ENCODE measurements around the gene MICALL2. TPM values are rescaled to one million over a fixed set of nuclear protein-coding genes. Genes with fewer than 3 reads are reported as not detected.
A peak's percentile ranks its signal among the peaks of the same experiment; 100 is the strongest.

The MICALL2 gene
- total RNA-seq = 100 to 1,000 TPM in 1 of 2 donors, 10 to 100 TPM in 1; 62.8 to 117 TPM

DNA sequence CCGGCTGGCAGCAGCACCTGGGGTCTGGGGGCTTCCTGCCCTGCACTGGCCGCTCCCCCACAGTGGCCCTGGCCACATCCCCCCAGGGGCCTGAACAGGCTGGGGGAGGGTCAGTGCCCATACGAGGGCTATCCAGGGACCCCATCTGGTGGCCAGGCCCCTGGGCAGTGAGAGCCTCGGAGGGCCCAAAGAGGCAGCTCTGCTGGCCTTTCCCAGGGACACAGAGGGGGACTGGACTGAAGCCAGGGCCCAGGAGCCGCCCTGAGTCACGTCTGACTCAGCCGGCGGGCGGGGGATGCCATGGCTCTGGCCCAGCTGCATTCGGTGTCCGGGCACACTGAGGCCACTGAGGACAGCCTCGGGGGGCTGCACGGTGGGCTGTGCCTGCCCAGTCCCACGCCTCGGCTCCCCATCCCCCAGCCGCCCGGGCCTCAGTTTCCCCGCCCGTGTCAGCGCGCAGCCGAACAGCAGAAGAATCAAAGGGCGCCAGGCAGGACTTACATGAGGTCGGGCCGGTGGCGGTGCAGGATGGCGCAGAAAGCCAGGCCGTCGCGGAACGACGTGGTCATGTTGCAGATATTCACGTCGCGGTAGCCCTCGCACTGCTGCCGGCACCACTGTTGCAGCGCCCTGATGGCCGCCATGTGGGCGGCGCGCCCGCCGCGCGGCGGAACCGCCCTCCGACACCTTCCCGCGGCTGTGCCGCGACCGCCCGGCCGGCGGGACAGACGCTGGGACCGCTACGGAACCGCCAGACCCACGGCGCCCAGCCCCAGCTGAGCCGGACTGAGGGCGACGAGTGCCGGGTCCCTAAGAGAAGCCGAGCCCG, at the start of gene MICALL2:
MICALL2 (minus strand) TSS at position 788 of the 829 bp plus-strand sequence; CDS start at position 644, 144 bp downstream.
- H3K4me3 ChIP-seq = peak within 1 kb of the TSS; percentile 60
- intact Hi-C loops (cut with DNase I) = no loop called here
- peak; percentile 80 for DNase-seq
- H3K27ac ChIP-seq = peak within 1 kb of the TSS; percentile 96
- peak within 1 kb of the TSS; percentile 89 to 91 for H3K9ac ChIP-seq (ENCODE audit: low read depth in 2 of 2, low read length in 2 of 2)
- H3K4me1 ChIP-seq = peaks cover 28% of the 10 kb centered on the region
- no peaks in the 10 kb centered on the region for H3K9me3 ChIP-seq
- no peaks in the 10 kb centered on the region for H3K36me3 ChIP-seq
- H3K27me3 ChIP-seq = no peaks in the 10 kb centered on the region
- TF ChIP-seq, protein P1, sequence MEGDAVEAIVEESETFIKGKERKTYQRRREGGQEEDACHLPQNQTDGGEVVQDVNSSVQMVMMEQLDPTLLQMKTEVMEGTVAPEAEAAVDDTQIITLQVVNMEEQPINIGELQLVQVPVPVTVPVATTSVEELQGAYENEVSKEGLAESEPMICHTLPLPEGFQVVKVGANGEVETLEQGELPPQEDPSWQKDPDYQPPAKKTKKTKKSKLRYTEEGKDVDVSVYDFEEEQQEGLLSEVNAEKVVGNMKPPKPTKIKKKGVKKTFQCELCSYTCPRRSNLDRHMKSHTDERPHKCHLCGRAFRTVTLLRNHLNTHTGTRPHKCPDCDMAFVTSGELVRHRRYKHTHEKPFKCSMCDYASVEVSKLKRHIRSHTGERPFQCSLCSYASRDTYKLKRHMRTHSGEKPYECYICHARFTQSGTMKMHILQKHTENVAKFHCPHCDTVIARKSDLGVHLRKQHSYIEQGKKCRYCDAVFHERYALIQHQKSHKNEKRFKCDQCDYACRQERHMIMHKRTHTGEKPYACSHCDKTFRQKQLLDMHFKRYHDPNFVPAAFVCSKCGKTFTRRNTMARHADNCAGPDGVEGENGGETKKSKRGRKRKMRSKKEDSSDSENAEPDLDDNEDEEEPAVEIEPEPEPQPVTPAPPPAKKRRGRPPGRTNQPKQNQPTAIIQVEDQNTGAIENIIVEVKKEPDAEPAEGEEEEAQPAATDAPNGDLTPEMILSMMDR (IDR thresholded peaks at IDR 0.05) = no peak

DNA sequence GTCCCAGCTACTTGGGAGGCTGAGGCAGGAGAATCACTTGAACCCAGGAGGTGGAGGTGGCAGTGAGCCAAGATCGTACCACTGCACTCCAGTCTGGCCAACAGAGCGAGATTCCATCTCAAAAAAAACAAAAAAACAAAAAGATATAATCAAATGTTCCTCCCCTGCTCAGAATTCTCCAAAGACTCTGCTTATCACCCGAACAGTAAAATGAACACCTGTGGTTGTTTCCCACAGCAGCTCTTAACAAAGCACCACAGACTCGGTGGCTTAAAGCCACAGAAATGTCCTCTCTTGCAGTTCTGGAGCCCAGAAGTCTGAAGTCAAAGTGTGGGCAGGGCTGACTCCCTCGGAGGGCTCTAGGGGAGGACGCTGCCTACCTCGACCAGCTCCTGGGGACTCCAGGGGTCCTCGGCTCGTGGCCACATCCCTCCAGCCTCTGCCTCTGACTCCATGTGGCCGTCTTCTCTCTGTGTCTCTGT, 49.0 kb upstream of the MICALL2 start:
- Histone ChIP-seq H3K9ac (ENCODE audit: low read depth in 2 of 2, low read length in 2 of 2) (no peak overlapping the region), H3K27me3 (no peaks in the 10 kb centered on the region), H3K4me1 (peaks cover under 1% of the 10 kb centered on the region), H3K4me3 (no peak overlapping the region), H3K27ac (no peak overlapping the region), H3K36me3 (no peaks in the 10 kb centered on the region), H3K9me3 (no peaks in the 10 kb centered on the region)
- TF ChIP-seq, protein P1 (IDR thresholded peaks at IDR 0.05) = no peak
- intact Hi-C loops (cut with DNase I) = no loop called here
- DNase-seq = no peak

DNA sequence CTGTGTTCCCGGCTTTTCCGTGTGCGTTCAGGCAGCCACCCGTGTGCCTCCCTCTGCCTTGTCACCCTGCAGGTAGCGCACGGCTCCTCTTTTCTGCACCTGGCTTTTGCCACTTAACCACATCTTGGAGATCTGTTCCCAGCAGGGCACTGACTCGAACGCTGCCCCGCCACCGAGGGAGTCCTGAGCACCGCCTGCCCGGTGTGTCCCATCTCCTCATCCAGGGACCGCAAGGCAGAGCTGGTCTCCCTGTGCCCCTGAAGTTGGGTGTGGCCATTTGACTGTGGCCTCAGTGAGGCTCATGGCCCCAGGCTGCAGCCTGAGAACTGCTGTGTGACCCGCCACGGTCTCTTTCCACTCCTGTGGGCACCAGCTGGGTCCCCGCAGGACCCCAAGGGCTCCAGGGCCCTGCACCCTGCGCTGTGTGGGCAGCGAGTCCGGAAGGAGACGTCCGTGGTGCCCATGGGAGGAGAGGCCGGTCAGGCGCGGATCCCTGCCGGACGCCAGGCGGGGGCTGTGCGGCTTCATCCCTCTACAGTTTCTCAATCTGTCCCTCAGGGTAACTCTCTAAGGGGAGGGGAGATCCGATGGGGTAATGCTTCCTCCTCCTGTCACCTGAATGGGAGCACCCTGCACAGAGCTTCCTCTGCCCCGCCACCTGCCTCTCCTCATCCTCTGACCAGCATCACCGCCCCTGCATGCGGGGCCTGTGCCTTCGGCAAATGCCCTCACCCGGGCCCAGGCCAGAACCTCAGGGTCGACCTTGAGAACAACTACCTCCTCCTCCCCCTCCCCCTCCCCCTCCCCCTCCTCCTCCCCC, 46.7 kb upstream of the MICALL2 start:
- H3K27ac ChIP-seq = no peak overlapping the region
- H3K36me3 ChIP-seq = no peaks in the 10 kb centered on the region
- H3K4me3 ChIP-seq = no peak overlapping the region
- no peak overlapping the region for H3K9ac ChIP-seq (ENCODE audit: low read depth in 2 of 2, low read length in 2 of 2)
- intact Hi-C loops (cut with DNase I) = no loop called here
- peak; percentile 40 for DNase-seq
- H3K27me3 ChIP-seq = no peaks in the 10 kb centered on the region
- no peaks in the 10 kb centered on the region for H3K9me3 ChIP-seq
- TF ChIP-seq, protein P1 (IDR thresholded peaks at IDR 0.05) = no peak
- H3K4me1 ChIP-seq = peaks cover 8% of the 10 kb centered on the region

DNA sequence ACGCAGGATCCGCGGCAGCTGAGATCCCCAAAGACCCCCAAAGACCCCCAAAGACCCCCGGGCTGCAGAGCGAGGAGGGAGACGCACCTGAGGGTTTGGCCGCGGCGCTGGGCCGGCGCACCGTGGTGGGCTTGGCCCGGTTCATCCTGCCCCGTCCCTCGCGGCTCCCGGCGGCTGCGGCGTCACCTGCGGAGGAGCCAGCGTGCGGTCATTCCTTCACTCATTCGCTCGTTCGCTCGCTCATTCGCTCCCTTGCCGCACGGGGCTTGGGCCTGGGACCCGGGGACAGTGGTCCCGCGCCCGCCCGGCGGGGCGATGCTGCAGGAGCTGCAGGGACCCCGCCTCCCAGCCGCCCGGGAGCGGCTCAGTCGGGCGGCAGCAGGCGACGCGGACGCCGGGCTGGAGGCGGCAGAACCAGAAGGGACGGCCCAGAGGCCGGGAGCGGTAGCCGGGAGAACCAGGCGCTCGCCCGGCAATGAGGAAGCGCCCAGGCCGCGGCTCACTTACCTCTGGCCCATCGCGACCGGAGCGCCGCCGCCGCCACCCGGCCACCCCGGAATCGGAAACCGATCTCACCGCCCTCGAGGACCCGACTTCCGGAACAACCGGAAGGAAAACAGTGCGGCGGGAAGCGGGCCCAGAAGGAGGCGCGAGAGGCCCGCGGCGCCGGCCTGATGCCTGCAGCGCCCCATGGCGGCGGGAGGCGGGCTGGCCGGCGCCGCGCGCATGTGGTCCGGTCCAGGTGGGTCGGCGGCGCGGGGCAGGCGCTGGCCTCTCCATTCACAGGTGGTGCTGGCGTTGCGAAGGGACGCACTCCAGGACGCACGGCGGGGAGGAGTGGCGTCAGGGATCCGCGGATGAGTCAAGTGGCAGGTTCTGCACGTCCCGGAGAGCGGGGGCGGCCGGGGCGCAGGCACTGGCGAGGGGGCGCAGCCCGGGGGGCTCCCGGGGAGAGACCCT, 44.8 kb upstream of the MICALL2 start, which contains the start of gene INTS1:
INTS1 (minus strand) TSS at position 574 of the 960 bp plus-strand sequence; CDS start at position 145, 429 bp downstream.
- peak; percentile 94 for DNase-seq
- Histone ChIP-seq H3K4me3 (peak within 1 kb of the TSS; percentile 98), H3K9ac (ENCODE audit: low read depth in 2 of 2, low read length in 2 of 2) (peak within 1 kb of the TSS; percentile 64 to 82), H3K27me3 (no peaks in the 10 kb centered on the region), H3K27ac (peak within 1 kb of the TSS; percentile 51), H3K36me3 (no peaks in the 10 kb centered on the region), H3K9me3 (no peaks in the 10 kb centered on the region), H3K4me1 (peaks cover 8% of the 10 kb centered on the region)
- TF ChIP-seq, protein P1 (IDR thresholded peaks at IDR 0.05) = peak; percentile 85
- intact Hi-C loops (cut with DNase I) = loop anchor here (5.0 kb wide), 1 partner anchor 53 kb away; the partner anchor contains the start of gene TMEM184A

All from colonic mucosa (tissue), 4 donors.